Measurements from ENCODE around the gene CETP. TPM values are rescaled to one million over a fixed set of nuclear protein-coding genes. Genes with fewer than 3 reads are reported as not detected.

The CETP gene
- total and polyA plus RNA-seq, 2 donors: 1.8 to 2.0 TPM

GRCh38 chr16:57016301-57016700 is 54.6 kb downstream of the CETP start:
- Histone ChIP-seq H3K27me3 (ENCODE audit: control insufficient read depth in 2 of 2, insufficient read depth in 1 of 2, low read length in 1 of 2) (no peaks in the 10 kb centered on the region), H3K4me3 (ENCODE audit: low read length in 2 of 2) (no peak overlapping the region), H3K36me3 (ENCODE audit: control insufficient read depth in 2 of 2, insufficient read depth in 2 of 2, low read length in 1 of 2) (peaks cover 5 to 21% of the 10 kb centered on the region in 2 donors), H3K27ac (ENCODE audit: low read depth in 1 of 2, low read length in 1 of 2) (no peak overlapping the region), H3K9me3 (ENCODE audit: control insufficient read depth in 2 of 2, insufficient read depth in 1 of 2, low read length in 1 of 2) (no peaks in the 10 kb centered on the region), H3K4me1 (ENCODE audit: control insufficient read depth in 2 of 2, insufficient read depth in 2 of 2, low read length in 2 of 2) (peaks cover 0 to 7% of the 10 kb centered on the region in 2 donors)
- WGBS: 94% methylated on average over 6 of the region's 6 CpGs
- DNase-seq (ENCODE audit: low read depth in 6 of 9, low spot score in 9 of 9): no peak

GRCh38 chr16:57016831-57017230 is 55.1 kb downstream of the CETP start:
- H3K36me3 ChIP-seq (ENCODE audit: control insufficient read depth in 2 of 2, insufficient read depth in 2 of 2, low read length in 1 of 2): peaks cover 9 to 26% of the 10 kb centered on the region in 2 donors
- H3K9me3 ChIP-seq (ENCODE audit: control insufficient read depth in 2 of 2, insufficient read depth in 1 of 2, low read length in 1 of 2): no peaks in the 10 kb centered on the region
- H3K27me3 ChIP-seq (ENCODE audit: control insufficient read depth in 2 of 2, insufficient read depth in 1 of 2, low read length in 1 of 2): no peaks in the 10 kb centered on the region
- H3K27ac ChIP-seq (ENCODE audit: low read depth in 1 of 2, low read length in 1 of 2): no peak overlapping the region
- no peak overlapping the region for H3K4me3 ChIP-seq (ENCODE audit: low read length in 2 of 2)
- over 99% methylated on average over 6 of the region's 6 CpGs for WGBS
- peaks cover 0 to 7% of the 10 kb centered on the region in 2 donors for H3K4me1 ChIP-seq (ENCODE audit: control insufficient read depth in 2 of 2, insufficient read depth in 2 of 2, low read length in 2 of 2)
- DNase-seq (ENCODE audit: low read depth in 6 of 9, low spot score in 9 of 9): no peak

GRCh38 chr16:57017251-57017650 is 55.5 kb downstream of the CETP start:
- Histone ChIP-seq H3K27me3 (ENCODE audit: control insufficient read depth in 2 of 2, insufficient read depth in 1 of 2, low read length in 1 of 2) (no peaks in the 10 kb centered on the region), H3K9me3 (ENCODE audit: control insufficient read depth in 2 of 2, insufficient read depth in 1 of 2, low read length in 1 of 2) (no peaks in the 10 kb centered on the region), H3K4me1 (ENCODE audit: control insufficient read depth in 2 of 2, insufficient read depth in 2 of 2, low read length in 2 of 2) (peaks cover 0 to 10% of the 10 kb centered on the region in 2 donors), H3K4me3 (ENCODE audit: low read length in 2 of 2) (no peak overlapping the region), H3K27ac (ENCODE audit: low read depth in 1 of 2, low read length in 1 of 2) (no peak overlapping the region), H3K36me3 (ENCODE audit: control insufficient read depth in 2 of 2, insufficient read depth in 2 of 2, low read length in 1 of 2) (peaks cover 9 to 29% of the 10 kb centered on the region in 2 donors)
- no peak for DNase-seq (ENCODE audit: low read depth in 6 of 9, low spot score in 9 of 9)
- WGBS: 94% methylated on average over 1 of the region's 1 CpG

GRCh38 chr16:57019746-57020145 is 58.0 kb downstream of the CETP start:
- Histone ChIP-seq H3K27ac (ENCODE audit: low read depth in 1 of 2, low read length in 1 of 2) (no peak overlapping the region), H3K4me3 (ENCODE audit: low read length in 2 of 2) (no peak overlapping the region), H3K4me1 (ENCODE audit: control insufficient read depth in 2 of 2, insufficient read depth in 2 of 2, low read length in 2 of 2) (peaks cover 5 to 26% of the 10 kb centered on the region in 2 donors), H3K9me3 (ENCODE audit: control insufficient read depth in 2 of 2, insufficient read depth in 1 of 2, low read length in 1 of 2) (no peaks in the 10 kb centered on the region), H3K36me3 (ENCODE audit: control insufficient read depth in 2 of 2, insufficient read depth in 2 of 2, low read length in 1 of 2) (peaks cover 9 to 37% of the 10 kb centered on the region in 2 donors), H3K27me3 (ENCODE audit: control insufficient read depth in 2 of 2, insufficient read depth in 1 of 2, low read length in 1 of 2) (no peaks in the 10 kb centered on the region)
- 93% methylated on average over 2 of the region's 2 CpGs for WGBS
- DNase-seq (ENCODE audit: low read depth in 6 of 9, low spot score in 9 of 9): no peak

- DNase-seq (ENCODE audit: low read depth in 6 of 9, low spot score in 9 of 9): no peak
- 97% methylated on average over 8 of the region's 8 CpGs for WGBS
- peaks cover 9 to 37% of the 10 kb centered on the region in 2 donors for H3K36me3 ChIP-seq (ENCODE audit: control insufficient read depth in 2 of 2, insufficient read depth in 2 of 2, low read length in 1 of 2)
- H3K4me1 ChIP-seq (ENCODE audit: control insufficient read depth in 2 of 2, insufficient read depth in 2 of 2, low read length in 2 of 2): peaks cover 5 to 21% of the 10 kb centered on the region in 2 donors
- H3K27me3 ChIP-seq (ENCODE audit: control insufficient read depth in 2 of 2, insufficient read depth in 1 of 2, low read length in 1 of 2): no peaks in the 10 kb centered on the region
- H3K9me3 ChIP-seq (ENCODE audit: control insufficient read depth in 2 of 2, insufficient read depth in 1 of 2, low read length in 1 of 2): no peaks in the 10 kb centered on the region
- H3K27ac ChIP-seq (ENCODE audit: low read depth in 1 of 2, low read length in 1 of 2): no peak overlapping the region
- no peak overlapping the region for H3K4me3 ChIP-seq (ENCODE audit: low read length in 2 of 2)
Observed at GRCh38 chr16:57020651-57021050, 58.9 kb downstream of the CETP start.

GRCh38 chr16:57021757-57022156 is 60.0 kb downstream of the CETP start:
- H3K9me3 ChIP-seq (ENCODE audit: control insufficient read depth in 2 of 2, insufficient read depth in 1 of 2, low read length in 1 of 2): no peaks in the 10 kb centered on the region
- H3K27ac ChIP-seq (ENCODE audit: low read depth in 1 of 2, low read length in 1 of 2): no peak overlapping the region
- DNase-seq (ENCODE audit: low read depth in 6 of 9, low spot score in 9 of 9): no peak
- no peak overlapping the region for H3K4me3 ChIP-seq (ENCODE audit: low read length in 2 of 2)
- peaks cover 14 to 39% of the 10 kb centered on the region in 2 donors for H3K36me3 ChIP-seq (ENCODE audit: control insufficient read depth in 2 of 2, insufficient read depth in 2 of 2, low read length in 1 of 2)
- H3K27me3 ChIP-seq (ENCODE audit: control insufficient read depth in 2 of 2, insufficient read depth in 1 of 2, low read length in 1 of 2): no peaks in the 10 kb centered on the region
- WGBS: 98% methylated on average over 6 of the region's 6 CpGs
- H3K4me1 ChIP-seq (ENCODE audit: control insufficient read depth in 2 of 2, insufficient read depth in 2 of 2, low read length in 2 of 2): peaks cover 5 to 21% of the 10 kb centered on the region in 2 donors

- no peak for DNase-seq (ENCODE audit: low read depth in 6 of 9, low spot score in 9 of 9)
- H3K4me3 ChIP-seq (ENCODE audit: low read length in 2 of 2): no peak overlapping the region
- H3K27me3 ChIP-seq (ENCODE audit: control insufficient read depth in 2 of 2, insufficient read depth in 1 of 2, low read length in 1 of 2): no peaks in the 10 kb centered on the region
- H3K36me3 ChIP-seq (ENCODE audit: control insufficient read depth in 2 of 2, insufficient read depth in 2 of 2, low read length in 1 of 2): peaks cover 14 to 34% of the 10 kb centered on the region in 2 donors
- 95% methylated on average over 7 of the region's 7 CpGs for WGBS
- no peaks in the 10 kb centered on the region for H3K9me3 ChIP-seq (ENCODE audit: control insufficient read depth in 2 of 2, insufficient read depth in 1 of 2, low read length in 1 of 2)
- H3K27ac ChIP-seq (ENCODE audit: low read depth in 1 of 2, low read length in 1 of 2): no peak overlapping the region
- peaks cover 5 to 21% of the 10 kb centered on the region in 2 donors for H3K4me1 ChIP-seq (ENCODE audit: control insufficient read depth in 2 of 2, insufficient read depth in 2 of 2, low read length in 2 of 2)
Observed at GRCh38 chr16:57022445-57022844, 60.7 kb downstream of the CETP start.

GRCh38 chr16:57023541-57024249 is 61.9 kb downstream of the CETP start:
- peak in 4 of 9 donors; percentile 29 to 51 (median 38) for DNase-seq (ENCODE audit: low read depth in 6 of 9, low spot score in 9 of 9)
- no peaks in the 10 kb centered on the region for H3K27me3 ChIP-seq (ENCODE audit: control insufficient read depth in 2 of 2, insufficient read depth in 1 of 2, low read length in 1 of 2)
- no peak overlapping the region for H3K27ac ChIP-seq (ENCODE audit: low read depth in 1 of 2, low read length in 1 of 2)
- H3K36me3 ChIP-seq (ENCODE audit: control insufficient read depth in 2 of 2, insufficient read depth in 2 of 2, low read length in 1 of 2): peaks cover 9 to 30% of the 10 kb centered on the region in 2 donors
- H3K9me3 ChIP-seq (ENCODE audit: control insufficient read depth in 2 of 2, insufficient read depth in 1 of 2, low read length in 1 of 2): no peaks in the 10 kb centered on the region
- peaks cover 9 to 21% of the 10 kb centered on the region in 2 donors for H3K4me1 ChIP-seq (ENCODE audit: control insufficient read depth in 2 of 2, insufficient read depth in 2 of 2, low read length in 2 of 2)
- WGBS: 55% methylated on average over 8 of the region's 8 CpGs
- H3K4me3 ChIP-seq (ENCODE audit: low read length in 2 of 2): no peak overlapping the region

- Histone ChIP-seq H3K27me3 (ENCODE audit: control insufficient read depth in 2 of 2, insufficient read depth in 1 of 2, low read length in 1 of 2) (no peaks in the 10 kb centered on the region), H3K4me1 (ENCODE audit: control insufficient read depth in 2 of 2, insufficient read depth in 2 of 2, low read length in 2 of 2) (peaks cover 9 to 21% of the 10 kb centered on the region in 2 donors), H3K27ac (ENCODE audit: low read depth in 1 of 2, low read length in 1 of 2) (no peak overlapping the region), H3K36me3 (ENCODE audit: control insufficient read depth in 2 of 2, insufficient read depth in 2 of 2, low read length in 1 of 2) (peaks cover 9 to 27% of the 10 kb centered on the region in 2 donors), H3K4me3 (ENCODE audit: low read length in 2 of 2) (no peak overlapping the region), H3K9me3 (ENCODE audit: control insufficient read depth in 2 of 2, insufficient read depth in 1 of 2, low read length in 1 of 2) (no peaks in the 10 kb centered on the region)
- 94% methylated on average over 19 of the region's 19 CpGs for WGBS
- DNase-seq (ENCODE audit: low read depth in 6 of 9, low spot score in 9 of 9): no peak
Observed at GRCh38 chr16:57024894-57025680, 63.3 kb downstream of the CETP start.

Data from thymus (tissue), 11 donors.